ENCODE measurements around the gene ADAM10.

DNA sequence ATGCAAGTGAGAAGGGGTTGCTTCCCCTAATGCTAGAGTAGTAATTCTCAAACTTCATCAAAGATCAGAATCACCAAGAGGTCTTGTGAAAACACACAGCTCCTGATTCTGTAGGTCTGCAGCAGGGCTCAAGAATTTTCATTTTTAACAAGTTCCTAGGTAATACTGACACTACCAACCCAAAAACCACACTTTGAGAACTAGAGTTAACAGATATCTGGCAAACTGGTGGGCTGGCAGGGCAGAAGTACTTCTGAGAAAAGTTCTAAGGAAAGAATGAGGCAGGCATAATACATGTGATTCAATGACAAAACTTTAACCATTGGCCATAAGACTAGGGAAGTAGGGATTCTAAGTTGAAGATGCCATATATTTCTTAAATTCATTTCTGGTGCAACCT is 12.8 kb upstream of the ADAM10 start:
- TF ChIP-seq RAD21 (IDR thresholded peaks at IDR 0.05; ENCODE audit: low read length) = no peak
- TF ChIP-seq, protein P1, sequence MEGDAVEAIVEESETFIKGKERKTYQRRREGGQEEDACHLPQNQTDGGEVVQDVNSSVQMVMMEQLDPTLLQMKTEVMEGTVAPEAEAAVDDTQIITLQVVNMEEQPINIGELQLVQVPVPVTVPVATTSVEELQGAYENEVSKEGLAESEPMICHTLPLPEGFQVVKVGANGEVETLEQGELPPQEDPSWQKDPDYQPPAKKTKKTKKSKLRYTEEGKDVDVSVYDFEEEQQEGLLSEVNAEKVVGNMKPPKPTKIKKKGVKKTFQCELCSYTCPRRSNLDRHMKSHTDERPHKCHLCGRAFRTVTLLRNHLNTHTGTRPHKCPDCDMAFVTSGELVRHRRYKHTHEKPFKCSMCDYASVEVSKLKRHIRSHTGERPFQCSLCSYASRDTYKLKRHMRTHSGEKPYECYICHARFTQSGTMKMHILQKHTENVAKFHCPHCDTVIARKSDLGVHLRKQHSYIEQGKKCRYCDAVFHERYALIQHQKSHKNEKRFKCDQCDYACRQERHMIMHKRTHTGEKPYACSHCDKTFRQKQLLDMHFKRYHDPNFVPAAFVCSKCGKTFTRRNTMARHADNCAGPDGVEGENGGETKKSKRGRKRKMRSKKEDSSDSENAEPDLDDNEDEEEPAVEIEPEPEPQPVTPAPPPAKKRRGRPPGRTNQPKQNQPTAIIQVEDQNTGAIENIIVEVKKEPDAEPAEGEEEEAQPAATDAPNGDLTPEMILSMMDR (conservative IDR thresholded peaks at IDR 0.05; ENCODE audit: low read depth, low read length) = no peak
- no peak for TF ChIP-seq RFX5 (IDR thresholded peaks at IDR 0.05; ENCODE audit: low read depth, low read length)
- no peak for TF ChIP-seq MAFK (IDR thresholded peaks at IDR 0.05; ENCODE audit: low read depth, low read length)
- TF ChIP-seq POLR2A (IDR thresholded peaks at IDR 0.05; ENCODE audit: low read depth, low read length) = no peak
- TF ChIP-seq SMC3 (IDR thresholded peaks at IDR 0.05; ENCODE audit: low read depth, low read length) = no peak
- TF ChIP-seq CEBPB (IDR thresholded peaks at IDR 0.05; ENCODE audit: low read depth, low read length) = no peak
- TF ChIP-seq, protein P2, sequence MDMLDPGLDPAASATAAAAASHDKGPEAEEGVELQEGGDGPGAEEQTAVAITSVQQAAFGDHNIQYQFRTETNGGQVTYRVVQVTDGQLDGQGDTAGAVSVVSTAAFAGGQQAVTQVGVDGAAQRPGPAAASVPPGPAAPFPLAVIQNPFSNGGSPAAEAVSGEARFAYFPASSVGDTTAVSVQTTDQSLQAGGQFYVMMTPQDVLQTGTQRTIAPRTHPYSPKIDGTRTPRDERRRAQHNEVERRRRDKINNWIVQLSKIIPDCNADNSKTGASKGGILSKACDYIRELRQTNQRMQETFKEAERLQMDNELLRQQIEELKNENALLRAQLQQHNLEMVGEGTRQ (IDR thresholded peaks at IDR 0.05; ENCODE audit: low read depth, low read length) = no peak
